ENCODE data around the gene SMIM3.

SMIM3 gene

DNA sequence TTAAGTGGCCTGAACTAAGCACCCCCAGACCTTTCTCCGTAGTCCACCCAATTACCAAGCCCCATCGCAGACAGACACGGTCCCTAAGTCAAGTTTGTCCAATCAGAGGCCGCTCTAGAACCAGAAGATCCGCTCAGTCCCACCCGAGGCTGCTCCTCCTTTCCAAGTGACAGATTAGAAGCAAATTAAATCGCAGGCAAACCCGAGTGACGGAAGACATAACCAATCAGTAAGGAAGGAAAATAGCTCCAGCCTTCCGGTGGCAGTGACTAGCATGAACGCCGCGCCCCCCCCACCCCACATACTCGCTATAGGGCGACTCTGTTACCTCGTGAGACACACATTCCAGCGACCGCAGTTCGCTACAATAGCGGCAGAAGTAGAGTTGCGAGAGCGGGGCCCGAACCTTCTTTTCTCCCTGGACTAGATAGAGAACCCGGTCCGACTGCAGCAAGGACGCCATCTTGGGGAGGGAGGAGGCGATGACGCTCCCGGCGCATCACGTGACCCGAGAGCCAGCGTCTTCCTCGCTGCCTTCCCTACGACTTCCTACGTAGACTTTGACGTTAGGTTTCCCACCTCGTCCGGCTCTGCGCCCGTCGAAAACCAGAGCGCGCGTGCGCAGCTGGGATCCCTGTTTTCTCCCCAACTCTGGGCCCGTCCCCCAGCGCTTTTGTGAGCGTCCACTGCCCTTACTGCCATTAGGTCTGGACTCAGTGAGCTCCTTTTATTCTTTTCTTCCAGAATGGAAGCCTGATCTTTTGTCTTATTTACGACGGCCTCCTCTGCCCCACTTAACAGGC is 19.8 kb upstream of the SMIM3 start, which contains the start of gene DCTN4:
TSS of gene DCTN4 (minus strand) at position 487 of the 803 bp plus-strand sequence. CDS start at position 463, 24 bp downstream.
- peak within 1 kb of the TSS; percentile 79 for H3K4me3 ChIP-seq (ENCODE audit: low read length)
- TF ChIP-seq, protein P1, sequence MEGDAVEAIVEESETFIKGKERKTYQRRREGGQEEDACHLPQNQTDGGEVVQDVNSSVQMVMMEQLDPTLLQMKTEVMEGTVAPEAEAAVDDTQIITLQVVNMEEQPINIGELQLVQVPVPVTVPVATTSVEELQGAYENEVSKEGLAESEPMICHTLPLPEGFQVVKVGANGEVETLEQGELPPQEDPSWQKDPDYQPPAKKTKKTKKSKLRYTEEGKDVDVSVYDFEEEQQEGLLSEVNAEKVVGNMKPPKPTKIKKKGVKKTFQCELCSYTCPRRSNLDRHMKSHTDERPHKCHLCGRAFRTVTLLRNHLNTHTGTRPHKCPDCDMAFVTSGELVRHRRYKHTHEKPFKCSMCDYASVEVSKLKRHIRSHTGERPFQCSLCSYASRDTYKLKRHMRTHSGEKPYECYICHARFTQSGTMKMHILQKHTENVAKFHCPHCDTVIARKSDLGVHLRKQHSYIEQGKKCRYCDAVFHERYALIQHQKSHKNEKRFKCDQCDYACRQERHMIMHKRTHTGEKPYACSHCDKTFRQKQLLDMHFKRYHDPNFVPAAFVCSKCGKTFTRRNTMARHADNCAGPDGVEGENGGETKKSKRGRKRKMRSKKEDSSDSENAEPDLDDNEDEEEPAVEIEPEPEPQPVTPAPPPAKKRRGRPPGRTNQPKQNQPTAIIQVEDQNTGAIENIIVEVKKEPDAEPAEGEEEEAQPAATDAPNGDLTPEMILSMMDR (IDR thresholded peaks at IDR 0.05; ENCODE audit: insufficient read depth, low read depth, low read length, missing control alignments) = no peak
- DNase-seq (ENCODE audit: low read depth) = peak; percentile 99

DNA sequence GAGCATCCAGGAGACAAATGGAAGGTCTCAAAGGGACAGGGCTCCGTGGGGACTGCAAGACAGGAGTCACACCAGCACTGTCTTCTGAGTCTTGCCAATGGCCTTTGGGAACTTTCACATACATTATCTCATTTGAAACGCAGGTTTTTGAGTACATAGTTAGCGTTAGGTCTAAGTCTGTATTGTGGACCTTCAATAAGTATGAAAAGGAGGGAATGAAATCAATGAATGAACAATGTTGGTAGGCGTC is 19.3 kb upstream of the SMIM3 start:
- TF ChIP-seq, protein P1 (IDR thresholded peaks at IDR 0.05; ENCODE audit: insufficient read depth, low read depth, low read length, missing control alignments) = no peak
- DNase-seq (ENCODE audit: low read depth) = no peak
- peak overlapping the region; percentile 79 for H3K4me3 ChIP-seq (ENCODE audit: low read length)

DNA sequence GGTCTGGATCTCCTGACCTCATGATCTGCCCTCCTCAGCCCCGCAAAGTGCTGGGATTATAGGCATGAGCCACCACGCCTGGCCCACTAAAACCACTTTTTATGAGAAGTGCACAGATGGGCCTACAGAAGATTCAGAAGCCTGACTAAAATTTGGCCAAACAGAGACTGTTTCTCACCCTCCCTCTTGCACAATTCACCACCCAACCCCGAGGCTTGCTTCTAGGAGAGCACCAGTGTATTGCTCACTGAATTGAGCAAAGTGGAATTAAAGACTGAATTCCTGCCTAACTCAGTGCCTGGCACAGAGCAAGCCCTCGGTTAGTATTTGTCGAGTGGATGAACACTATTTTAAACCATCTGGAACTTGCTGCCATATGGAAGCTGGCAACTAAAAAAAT is 16.3 kb upstream of the SMIM3 start:
- no peak overlapping the region for H3K4me3 ChIP-seq (ENCODE audit: low read length)
- TF ChIP-seq, protein P1 (IDR thresholded peaks at IDR 0.05; ENCODE audit: insufficient read depth, low read depth, low read length, missing control alignments) = no peak
- peak; percentile 72 for DNase-seq (ENCODE audit: low read depth)

DNA sequence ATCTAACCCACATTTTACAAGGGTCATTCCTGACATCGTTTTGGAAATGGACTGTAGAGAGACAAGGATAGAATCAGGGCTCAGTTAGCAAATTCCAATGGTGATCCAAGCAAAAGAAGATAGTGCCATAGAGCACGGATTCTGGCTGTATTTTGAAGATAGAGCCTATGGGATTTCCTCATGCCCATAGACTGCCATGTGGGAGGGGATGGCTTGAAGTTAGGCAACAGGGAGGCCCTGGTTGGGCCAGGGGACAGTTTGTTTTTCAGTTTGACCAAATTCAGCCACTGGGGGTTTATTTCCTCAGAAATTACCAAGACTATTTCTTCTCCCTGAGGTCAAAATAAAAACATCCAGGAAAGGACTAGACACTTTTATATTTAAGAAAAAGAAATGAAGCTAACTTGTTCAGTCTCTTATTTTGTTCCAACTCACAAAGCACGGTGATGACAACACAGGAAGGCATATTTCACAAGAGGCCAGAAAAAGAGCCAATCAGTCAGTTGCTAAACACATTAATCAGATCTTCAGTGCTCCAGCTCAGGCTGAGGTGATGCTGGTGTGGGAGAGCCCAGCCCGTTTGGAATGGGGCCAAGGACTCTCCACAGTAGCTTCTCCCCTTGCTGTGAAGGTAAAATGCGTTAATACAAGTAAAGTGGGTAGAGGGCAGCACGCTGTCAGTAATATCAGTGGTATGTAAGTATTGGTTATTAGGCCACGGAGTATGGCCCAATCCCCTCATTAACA is 15.4 kb upstream of the SMIM3 start:
- peak; percentile 98 for DNase-seq (ENCODE audit: low read depth)
- no peak overlapping the region for H3K4me3 ChIP-seq (ENCODE audit: low read length)
- TF ChIP-seq, protein P1 (IDR thresholded peaks at IDR 0.05; ENCODE audit: insufficient read depth, low read depth, low read length, missing control alignments) = no peak

DNA sequence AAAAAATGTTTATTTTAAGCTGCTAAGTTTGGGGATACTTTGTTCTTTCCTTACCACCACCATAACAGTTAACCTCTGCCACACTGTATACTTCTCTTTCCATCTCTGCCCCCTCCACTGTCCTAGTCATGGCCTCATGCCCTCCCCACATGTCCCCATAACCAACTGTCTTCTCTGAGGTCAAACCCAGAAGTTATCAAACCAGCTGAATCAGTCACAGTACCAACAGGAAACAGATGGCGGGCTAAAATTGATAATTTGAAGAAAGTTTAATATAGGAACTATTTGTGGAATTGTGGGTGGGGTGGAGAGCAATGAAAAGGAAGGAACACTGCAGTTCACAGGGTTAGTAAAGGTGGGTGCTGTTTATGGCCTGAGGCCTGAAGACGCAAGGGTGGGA is 14.0 kb upstream of the SMIM3 start:
- H3K4me3 ChIP-seq (ENCODE audit: low read length) = no peak overlapping the region
- TF ChIP-seq, protein P1 (IDR thresholded peaks at IDR 0.05; ENCODE audit: insufficient read depth, low read depth, low read length, missing control alignments) = no peak
- DNase-seq (ENCODE audit: low read depth) = no peak

DNA sequence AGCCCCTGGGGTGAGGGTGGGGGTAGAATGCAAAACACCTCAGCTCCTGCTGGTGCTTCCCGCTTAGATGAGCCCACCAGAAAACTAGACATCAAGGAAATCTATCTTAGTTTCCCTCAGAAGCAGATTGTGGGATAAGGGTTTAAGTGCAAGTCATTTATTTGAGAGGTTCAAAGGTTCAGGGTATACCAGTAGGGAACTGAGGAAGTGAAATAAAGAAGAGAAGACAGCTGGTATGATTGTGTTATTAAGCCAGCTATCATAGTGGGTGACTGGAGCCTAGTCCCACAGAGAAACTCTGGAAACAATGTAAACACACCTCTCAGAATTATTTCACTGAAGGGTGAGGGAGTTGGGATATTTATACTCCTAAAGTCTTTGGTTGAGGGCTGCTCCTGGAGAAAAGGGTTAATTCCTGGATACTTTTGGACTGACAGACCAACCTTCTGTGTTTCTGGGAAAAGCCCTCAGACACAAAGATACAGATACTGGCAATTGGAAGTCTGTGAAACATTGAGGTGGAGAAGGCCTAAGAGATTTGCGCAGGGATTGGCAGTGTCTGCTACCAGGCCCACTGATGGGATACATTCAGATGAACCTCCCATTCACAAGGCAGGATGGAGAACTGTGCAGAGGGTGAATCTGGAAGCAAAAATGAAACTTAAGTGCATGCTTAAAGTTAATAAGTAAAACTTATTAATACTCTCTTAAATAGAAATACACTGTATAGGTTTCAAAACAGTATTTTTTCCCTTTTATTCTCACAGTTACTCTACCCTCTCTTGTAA is 13.4 kb upstream of the SMIM3 start:
- TF ChIP-seq, protein P1 (IDR thresholded peaks at IDR 0.05; ENCODE audit: insufficient read depth, low read depth, low read length, missing control alignments) = no peak
- DNase-seq (ENCODE audit: low read depth) = no peak
- no peak overlapping the region for H3K4me3 ChIP-seq (ENCODE audit: low read length)

Measured in epithelial cell of esophagus (primary cell).